ENCODE results near the gene NISCH.

The NISCH gene

DNA sequence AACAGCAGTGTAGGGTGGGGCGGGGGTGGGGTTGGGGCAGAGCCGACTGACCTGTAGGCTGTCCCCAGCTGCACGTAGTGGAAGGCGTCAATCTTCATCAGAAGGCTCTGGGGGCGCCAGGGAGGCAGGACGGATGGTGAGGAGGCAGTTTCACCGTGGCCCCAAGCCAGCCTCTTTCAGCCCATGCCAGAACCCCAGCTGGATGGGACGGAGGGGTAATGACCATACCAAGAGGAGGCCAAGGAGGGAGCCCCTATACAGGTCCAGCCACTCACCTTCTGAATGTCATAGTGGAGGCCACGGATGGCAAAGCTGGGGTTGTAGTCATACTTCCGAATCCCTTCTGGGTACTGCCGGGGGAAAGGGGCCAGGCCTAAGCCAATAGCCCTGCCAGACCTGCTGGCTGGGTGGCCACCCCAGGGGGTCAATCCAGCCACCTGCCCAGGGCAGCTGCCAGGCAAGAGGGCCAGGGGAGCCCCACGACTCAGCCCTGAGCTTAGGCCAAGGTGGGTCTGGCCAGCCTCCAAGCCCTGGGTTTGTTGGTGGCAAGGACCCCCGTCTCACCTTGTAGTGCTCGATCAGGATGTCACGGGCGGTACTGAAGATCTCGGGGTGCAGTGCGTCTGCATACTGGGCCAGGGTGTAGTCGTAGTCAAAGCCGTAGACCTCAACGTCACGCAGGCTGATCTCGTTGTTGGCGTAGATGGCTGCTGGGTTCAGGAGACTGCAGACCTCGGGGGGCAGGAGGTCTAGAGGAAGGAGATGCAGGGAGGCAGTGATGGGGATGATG, 73.4 kb downstream of the NISCH start:
- no peak for DNase-seq

DNA sequence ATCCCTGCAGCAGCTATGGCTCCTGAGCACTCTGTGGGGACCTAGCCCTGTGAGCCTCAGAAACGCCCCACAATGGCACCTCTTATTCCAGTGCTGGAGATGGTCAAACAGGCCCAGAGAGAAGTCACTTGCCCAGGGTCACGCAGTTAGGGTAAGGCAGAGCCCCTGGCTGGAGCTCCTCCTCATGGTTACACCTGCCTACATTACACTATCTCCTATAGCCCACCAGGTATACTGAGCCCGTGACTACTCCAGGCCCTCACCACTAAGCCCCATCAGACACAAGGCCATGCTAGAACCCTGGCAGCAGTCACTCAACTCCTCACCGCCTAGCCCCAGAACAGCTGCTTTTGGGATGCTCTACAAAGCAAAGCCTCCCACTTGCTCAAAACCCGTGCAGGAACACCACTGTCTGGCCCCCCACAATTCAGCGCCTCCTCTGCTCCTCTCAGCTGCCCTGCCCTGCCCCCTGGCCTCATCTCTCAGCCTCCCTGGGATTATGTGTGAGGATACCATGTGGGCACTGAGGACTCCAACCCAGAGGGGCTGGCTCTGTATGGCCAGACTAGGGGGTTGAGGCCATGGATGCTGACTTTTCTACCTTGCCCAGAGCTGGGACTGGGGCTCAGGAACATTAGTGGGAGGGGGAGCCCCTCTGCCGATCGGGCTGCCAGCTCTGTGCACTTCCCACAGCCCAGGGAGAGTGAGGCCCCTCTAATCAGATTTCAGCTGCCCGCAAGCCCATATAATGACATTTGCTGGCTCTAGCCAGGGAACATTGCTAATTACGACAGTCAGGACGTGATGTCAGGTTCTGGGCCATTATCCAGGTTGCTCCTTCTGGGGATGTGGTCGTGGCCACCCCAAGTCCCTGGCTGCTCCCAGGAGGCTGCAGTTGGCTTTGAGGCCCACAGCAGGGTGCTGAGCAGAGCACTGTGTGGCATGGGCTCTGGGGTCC, 74.3 kb downstream of the NISCH start:
- no peak for DNase-seq

DNA sequence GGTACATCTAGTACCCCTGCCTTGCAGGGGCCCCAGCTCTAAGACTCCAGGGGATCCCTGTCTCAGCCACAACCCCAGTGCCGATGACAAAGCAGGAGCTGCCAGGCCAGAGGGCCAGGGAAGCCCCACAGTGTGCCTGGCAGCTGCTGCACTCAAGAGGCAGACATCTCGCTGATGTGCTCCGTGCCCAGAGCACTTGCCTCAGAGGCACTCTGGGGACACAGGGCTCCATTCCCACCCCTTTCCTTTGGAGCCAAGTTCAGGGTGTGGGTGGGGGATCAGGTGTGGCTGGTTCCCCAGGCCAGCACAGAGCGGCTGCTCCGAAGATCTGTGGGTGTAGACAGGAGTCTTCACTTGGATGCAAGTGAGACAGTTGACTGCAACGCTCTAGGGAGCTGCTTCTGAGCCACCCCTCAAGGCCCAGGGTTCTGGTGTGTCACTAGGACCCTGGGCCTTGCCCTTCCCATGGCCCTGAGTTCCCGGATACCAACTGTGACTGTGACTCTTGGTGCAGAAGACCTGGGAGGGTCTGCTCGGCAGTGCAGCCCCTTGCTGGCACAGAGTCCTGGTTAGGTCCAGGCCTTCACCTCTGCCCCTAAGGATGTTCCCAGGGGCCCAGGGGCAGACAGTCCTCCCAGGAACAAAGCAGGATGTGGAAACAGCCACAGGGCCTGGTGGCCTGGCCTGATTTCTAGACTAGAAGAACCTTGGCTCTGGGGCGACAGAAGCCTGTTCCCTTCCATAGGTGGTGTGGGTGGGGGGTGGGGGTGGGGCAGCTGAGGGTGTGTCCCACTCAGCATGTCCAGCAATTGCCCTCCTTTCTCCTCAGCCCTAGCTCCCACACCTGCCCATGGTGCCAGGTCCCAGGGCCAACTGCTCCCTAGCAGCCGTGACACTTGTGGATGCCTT, 75.8 kb downstream of the NISCH start:
- DNase-seq, result no peak

DNA sequence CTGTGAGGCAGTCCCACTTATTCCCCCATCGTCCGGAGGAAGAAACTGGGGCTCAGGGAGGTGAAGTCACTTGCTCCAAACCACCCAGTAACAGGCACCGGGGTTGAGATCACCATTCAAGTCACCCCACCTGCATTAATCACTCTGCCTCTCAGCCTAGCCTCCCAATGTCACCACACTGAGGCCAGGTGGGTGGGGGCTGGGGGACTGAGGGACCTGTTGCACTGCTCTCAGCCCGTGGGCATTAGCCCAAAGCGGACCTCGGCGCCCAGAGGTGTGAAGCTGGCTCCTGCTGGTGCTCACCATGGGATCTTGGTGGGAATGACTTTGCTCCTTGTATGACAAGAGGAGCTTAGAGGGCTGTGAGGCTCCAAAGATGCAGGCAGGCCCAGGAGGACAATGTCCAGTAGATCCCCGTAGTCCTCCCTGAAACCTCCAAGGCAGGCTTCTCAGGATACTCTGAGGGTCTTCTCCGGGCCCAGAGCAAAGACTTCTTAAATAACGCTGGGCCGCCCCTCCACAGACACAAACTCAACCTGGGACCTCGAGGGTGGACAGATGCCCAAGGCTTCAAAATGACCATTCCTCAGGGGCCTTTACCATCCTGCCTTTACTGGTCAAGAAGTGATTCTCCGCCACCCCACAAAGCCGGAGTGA, 76.6 kb downstream of the NISCH start:
- DNase-seq, result no peak

DNA sequence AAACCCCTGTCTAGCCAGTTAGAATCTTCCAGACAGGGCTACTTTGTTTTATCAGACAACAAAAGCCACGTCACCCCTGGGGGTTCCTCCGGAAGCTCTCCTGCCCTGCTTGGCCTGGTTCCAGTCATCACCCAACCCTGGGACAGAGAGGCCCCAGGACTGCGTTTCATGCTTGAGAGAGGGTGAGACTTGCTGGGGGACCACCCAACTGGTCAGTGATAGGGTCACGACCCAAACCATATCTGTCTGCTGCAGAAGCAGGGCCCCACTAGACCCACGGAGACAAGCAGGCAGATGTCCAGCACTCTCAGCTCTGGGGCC, 77.1 kb downstream of the NISCH start:
- DNase-seq, result no peak

DNA sequence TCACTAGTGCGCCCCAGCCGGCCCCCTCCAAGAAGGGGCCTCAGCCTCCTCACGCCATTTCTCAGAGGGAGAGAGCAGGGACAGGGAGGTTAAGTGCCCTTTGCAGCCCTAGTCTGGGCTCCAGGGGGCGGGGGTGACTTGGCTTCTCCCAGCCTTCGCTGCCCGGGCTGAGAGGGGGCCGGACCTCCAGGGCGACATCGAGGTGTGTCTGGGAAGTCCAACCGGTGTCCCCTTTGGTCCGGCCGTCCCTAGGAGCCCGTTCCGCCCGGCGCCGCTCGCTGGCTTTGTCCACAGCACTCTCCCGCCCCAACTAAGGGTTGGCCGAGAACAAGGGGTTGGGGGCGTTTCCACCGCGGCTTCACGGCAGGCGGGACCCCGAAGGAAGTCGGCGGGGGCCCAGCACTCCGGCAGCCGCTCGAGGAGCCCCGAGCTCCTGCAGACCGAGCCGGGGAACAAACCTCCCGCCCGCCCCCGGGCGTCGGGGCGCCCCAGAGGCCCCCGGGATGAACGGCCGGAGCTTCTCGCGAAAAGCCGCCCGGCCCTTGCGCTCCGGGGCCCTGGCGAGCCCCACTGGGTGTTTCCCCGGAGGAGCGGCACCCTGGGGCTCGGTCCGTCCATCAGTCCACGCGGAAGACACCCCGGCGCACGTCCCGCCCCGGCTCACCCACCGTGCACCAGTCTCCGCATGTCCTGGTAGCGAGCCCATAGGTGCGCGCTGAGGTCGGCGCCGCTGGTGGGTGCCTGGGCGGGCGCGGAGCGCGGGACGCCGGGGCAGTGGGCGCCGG, 77.6 kb downstream of the NISCH start:
- no peak for DNase-seq

DNA sequence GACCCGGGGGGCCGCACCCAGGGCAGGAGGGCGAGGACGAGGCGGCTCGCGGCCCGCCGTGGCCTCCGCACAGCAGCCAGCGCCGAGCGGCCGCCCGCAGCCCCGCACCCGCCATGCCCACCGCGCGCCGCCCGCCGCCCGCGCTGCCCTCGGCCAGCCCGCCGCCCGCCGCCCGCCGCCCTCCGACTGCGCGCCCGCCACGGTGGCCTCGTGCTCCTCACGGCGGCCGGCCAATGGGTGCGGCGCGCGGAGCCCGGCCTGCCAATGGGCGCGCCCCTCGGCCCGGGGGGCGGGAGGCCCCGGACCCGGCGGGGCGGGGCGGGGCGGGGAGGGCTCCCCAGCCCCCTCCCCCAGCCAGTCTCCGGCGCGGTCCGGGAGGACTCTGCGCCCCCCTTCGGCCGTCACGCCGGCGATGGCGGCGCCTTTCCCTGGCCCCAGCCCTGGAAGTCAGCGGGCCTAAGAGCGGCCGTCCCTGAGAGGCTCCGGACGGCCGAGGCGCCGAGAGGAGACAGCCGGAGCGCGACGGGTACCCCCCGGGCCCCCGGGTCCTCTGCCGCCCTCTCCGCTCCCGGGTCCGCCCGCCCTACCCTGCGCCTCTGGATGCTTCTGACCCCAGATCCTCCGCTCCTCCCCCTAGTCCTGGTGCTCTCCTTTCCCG, 78.3 kb downstream of the NISCH start, which contains the start of gene NT5DC2:
Gene NT5DC2, minus strand, starts transcription at position 235 of the 658 bp plus-strand sequence. Its CDS starts 120 bp downstream, at position 115.
- peak; percentile 20 for DNase-seq

DNA sequence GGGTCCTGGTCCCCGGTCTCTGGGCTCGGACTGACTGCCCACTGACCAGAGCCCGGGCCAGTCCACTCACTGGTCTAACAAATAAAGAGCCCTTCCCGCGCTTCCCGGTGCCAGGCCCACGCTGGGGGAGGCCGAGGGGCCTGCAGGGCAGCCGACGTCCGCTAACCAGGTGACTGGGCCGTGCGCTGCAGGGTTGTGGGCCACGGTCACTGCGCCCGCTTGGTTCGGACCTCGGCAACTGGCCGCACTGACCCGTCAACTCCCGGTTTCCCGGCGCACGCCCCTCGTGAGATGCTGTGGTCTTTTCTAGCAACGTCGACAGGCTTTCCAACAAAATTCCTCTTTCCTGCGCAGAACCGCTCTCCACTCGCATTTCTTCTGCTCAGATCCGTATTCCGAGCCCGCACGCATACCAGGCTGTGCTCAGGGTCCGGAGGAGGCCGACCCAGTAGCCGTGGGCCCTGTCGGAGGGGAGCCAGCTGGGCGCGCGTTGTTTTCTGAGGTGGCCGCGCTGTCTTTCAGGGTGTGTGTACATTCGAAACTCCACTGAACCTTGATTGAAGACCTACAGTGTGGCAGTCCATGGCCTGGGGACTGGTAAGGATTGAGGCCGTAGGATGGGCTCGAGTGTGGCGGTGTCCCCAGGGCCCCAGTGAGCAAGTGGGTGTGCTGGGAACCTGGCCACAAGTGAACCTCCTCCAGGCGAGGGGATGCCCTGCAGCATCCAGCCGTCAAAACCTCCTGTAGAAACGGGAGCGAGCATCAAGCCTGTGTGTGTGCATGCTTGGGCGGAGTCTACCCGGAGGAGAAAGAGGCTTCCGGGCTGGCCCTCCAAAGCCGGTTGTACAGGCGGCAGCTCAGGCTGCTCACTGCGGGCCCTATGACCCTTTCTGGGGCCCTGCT, 79.1 kb downstream of the NISCH start:
- peak; percentile 43 for DNase-seq

DNA sequence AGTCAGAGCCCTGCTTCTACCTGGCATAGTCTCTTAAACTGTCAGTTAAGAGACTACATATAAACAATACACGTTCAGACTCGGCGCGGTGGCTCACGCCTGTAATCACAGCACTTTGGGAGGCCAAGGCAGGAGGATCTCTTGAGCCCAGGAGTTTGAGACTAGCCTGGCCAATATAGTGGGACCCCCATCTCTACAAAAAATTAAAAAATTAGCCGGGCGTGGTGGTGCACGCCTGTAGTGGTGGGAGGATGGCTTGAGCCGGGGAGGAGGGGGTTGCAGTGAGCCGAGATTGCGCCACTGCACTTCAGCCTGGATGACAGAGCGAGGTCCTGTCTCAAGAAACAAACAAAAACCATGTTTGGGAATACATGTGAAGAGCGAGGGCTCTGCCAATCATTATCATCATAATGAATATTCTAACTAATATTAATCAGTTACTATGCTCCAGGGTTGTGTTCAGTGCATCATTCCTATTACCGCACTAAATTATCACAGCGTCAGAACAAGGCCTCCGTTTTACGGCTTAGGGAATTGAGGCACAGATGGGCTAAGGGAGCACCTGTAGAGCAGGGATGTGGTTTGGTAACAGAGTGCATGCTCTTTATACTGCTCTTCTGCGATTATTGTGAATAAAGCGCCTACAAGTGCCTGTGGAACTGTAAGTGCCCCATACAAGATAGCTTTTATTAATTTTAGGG, 80.2 kb downstream of the NISCH start:
- no peak for DNase-seq

DNA sequence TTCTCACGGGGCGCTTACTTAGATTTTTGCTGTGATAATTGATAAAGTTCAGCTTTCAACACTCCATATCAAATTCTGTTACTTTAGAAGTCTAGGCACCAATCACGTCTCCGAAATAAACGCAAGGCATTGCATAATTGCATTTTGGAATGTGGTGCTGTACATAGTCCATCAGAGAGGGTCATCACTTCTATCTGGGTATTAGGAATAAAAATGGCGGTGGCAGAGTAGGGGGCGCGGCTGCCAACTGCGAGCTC, 80.6 kb downstream of the NISCH start:
- DNase-seq, result no peak

DNA sequence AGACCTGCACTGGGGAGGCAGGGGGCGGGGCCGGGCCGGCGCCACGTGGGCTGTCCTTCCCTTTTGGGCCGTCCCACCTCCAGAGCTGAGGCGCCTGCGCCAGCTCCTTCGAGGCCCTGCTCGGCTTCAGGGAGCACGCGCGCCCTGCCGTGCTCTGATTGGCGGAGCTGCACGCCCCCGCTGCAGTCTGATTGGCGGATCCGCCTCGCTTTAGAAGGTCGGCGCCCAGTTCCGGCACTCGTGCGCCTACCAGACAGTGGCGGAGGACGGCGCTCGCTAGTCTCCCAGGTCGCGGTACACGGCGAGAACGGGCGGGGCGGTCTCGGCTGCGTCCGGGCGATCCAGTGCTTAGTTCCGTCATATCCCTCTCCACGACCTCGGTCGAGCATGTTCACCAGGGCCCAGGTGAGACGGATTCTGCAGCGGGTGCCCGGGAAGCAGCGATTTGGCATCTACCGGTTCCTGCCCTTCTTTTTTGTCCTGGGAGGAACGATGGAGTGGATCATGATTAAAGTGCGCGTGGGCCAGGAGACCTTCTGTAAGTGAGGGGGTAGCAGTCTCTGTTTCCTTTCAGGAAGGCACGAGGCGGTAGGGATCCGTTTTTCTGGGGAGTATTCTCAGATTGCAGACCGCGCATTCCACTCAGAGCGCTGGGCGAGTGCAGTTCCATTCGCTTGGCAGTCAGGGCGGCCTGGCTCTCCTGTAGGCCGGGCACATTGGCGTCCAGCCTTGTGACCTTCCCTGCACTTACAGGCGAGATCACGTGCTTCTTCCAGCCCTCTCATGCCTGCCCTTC, 81.2 kb downstream of the NISCH start, which contains the start of gene UQCC5:
Gene UQCC5, plus strand, starts transcription at position 237 of the 796 bp plus-strand sequence. Its CDS starts 151 bp downstream, at position 388.
- DNase-seq, result peak; percentile 75

DNA sequence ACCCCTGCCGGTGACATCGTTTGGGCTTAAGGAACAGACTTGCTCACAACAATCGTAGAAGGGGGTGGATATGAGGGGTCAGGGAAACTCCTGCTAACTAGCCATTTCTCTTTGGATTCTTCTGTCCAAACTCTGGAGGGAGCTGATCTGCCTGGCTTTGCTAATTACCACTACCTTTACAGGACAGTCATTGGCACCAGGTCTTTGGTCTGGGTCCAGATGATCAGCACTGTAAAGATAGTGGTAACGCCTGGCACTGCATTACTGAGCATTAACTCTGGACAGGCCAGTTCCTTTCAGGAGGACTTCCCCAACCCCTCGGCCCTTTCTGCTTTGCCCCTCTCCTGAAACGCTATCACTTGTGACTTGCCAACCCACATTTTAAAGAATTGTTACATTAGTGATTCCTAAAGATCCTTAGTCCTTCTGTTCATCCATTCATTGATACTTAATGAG, 81.8 kb downstream of the NISCH start:
- no peak for DNase-seq

DNA sequence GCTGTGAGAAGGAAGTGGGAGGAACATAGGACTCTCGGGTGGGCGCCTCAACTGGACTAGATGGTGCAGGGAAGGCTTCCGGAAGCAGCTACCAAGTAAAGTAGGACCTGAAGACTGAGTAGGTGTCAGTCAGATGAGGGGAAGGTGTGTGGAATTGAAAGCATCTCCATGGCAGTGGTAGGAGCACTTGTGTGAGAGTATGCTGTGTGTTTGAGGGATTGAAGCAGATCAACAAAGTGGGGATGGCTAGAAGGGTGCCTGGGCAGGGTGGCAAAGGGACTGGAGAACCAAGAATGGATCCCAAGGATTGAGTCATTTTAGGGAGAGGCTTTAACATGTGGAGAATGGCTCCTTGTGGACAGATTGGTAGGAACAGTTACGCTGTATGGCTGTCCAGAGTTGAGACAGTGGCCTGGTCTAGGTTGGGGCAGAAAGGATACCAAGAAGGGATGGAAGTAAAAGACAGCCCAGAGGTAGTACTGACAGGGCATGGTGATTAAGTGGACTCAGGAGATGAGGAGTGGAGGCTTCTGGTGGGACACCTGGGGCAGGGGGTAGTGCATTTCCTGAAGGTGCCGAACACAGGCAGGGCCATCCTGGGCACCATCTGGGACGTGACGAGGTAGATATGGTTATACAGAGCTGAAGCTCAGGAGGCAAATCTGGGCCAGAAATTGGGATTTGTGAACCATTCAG, 82.5 kb downstream of the NISCH start:
- DNase-seq, result no peak

DNA sequence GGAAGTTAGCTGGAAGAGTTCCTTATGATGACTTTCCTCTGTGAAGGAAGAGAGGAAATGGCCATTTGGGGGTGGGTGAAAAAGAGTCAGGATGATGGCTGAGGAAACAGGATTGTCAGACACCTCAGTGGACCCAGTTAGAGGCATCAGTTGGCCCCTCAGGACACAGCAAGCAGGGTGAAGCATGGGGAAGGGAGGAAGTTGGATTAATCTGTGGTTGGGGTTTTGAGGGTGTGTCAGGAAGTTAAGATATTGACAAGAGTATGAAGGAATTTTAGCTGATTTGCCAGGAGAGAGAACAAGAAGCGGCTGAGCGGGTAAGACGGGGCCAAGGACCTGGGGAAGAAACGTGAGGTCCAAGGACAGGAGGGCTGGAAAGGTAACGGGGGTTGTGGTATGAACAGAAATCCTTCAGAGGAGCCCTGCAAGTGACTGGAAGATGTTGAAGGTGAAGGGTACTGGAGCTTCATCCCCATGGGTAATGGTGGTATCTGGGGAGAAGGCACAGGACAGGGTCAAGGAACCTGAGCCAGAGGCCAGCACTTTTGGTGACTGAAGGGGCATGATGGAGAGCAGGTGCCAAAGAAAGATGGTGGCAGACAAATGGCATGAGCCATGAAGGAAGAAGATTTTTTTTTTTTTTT, 83.7 kb downstream of the NISCH start:
- no peak for DNase-seq

DNA sequence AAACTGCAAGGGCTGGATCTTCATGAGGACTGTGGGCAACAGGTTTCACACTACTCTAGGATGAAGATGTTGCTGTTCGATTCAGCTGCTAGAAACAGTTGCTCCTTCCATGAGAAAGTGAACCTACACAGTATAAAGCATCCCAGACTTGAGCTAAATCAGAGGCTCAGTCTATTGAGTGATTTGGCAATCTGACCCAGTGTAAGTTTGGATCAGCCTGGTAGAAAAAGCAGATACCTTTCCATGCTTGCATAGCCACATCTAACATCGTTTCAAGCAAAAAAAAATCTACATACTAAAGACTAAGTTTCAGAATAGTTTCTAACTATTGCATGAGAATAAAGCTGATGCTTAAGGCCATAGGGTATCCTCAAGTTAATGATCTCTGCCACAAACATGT, 85.6 kb downstream of the NISCH start:
- DNase-seq, result no peak
